B cell (primary cell): ENCODE measurements around the gene DRC1.

Experiments used
- EZH2 ChIP-seq: IDR thresholded peaks from 2 replicates; pipeline ENCODE4 v1.6.1; 2012; ENCODE audit warnings: borderline replicate concordance, low read depth, mild to moderate bottlenecking, moderate library complexity, low read length; ENCODE audit not compliant: insufficient read depth, poor library complexity, severe bottlenecking
- TF ChIP-seq, protein P1 (sequence below): fragments of 200-600 bp; IDR thresholded peaks from one replicate; pipeline ENCODE4 v1.8.0; 2022; ENCODE audit warnings: antibody characterized with exemption, mild to moderate bottlenecking

GRCh38 chr2:26478366-26478765 lies 76.6 kb downstream of the DRC1 start:
- TF ChIP-seq, protein P1, sequence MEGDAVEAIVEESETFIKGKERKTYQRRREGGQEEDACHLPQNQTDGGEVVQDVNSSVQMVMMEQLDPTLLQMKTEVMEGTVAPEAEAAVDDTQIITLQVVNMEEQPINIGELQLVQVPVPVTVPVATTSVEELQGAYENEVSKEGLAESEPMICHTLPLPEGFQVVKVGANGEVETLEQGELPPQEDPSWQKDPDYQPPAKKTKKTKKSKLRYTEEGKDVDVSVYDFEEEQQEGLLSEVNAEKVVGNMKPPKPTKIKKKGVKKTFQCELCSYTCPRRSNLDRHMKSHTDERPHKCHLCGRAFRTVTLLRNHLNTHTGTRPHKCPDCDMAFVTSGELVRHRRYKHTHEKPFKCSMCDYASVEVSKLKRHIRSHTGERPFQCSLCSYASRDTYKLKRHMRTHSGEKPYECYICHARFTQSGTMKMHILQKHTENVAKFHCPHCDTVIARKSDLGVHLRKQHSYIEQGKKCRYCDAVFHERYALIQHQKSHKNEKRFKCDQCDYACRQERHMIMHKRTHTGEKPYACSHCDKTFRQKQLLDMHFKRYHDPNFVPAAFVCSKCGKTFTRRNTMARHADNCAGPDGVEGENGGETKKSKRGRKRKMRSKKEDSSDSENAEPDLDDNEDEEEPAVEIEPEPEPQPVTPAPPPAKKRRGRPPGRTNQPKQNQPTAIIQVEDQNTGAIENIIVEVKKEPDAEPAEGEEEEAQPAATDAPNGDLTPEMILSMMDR = no peak
- no peak for TF ChIP-seq EZH2
